Measurements from ENCODE around the gene TUFM.

GRCh38 chr16:28865722-28866453 is 19.7 kb upstream of the TUFM start:
- TF ChIP-seq POLR2A (IDR thresholded peaks at IDR 0.05) (no peak), POLR2AphosphoS5 (IDR thresholded peaks at IDR 0.05) (no peak), CTCF (IDR thresholded peaks at IDR 0.05 in 8 of 11, conservative IDR thresholded peaks at IDR 0.05 in 3 of 11) (no peak)
